ENCODE results near the gene CADM4. TPM values are rescaled to one million over a fixed set of nuclear protein-coding genes. Genes with fewer than 3 reads are reported as not detected.
"Not testable (repeated sequence)": the region's sequence is repeated elsewhere in the genome, so short reads cannot be mapped to it uniquely, and the experiment has no call there.

CADM4 gene
- polyA plus RNA-seq, 4 donors = 43.2 to 56.9 (median 54.9) TPM

DNA sequence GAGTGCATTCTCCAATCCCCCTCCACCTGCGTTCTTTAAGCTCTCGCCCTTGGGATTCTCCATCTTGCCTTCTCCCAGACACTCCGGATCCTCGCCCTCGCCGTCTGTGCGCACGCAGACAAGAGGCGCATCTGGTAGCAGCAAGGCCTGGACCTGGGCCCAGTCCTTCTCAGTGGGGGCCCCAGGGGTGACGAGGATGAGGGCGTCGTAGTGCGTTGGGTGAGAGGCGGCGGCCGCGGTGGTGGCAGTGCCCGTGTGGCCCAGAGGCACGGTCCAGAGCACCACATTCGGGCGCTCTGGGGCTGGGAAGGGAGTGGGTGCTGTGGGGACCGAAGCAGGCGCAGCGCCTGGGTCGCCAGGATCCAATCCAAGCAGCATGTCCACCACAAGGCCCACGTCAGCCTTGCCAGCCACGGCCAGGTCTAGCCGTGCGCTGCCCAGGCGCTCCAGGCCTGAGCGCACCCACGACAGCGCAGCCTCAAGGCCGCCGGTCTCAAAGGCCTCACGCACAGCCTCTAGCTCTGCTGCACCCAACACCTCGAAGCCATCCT lies 46.8 kb downstream of the CADM4 start:
- DNase-seq (ENCODE audit: low read depth in 4 of 4, low spot score in 2 of 4) = no peak

DNA sequence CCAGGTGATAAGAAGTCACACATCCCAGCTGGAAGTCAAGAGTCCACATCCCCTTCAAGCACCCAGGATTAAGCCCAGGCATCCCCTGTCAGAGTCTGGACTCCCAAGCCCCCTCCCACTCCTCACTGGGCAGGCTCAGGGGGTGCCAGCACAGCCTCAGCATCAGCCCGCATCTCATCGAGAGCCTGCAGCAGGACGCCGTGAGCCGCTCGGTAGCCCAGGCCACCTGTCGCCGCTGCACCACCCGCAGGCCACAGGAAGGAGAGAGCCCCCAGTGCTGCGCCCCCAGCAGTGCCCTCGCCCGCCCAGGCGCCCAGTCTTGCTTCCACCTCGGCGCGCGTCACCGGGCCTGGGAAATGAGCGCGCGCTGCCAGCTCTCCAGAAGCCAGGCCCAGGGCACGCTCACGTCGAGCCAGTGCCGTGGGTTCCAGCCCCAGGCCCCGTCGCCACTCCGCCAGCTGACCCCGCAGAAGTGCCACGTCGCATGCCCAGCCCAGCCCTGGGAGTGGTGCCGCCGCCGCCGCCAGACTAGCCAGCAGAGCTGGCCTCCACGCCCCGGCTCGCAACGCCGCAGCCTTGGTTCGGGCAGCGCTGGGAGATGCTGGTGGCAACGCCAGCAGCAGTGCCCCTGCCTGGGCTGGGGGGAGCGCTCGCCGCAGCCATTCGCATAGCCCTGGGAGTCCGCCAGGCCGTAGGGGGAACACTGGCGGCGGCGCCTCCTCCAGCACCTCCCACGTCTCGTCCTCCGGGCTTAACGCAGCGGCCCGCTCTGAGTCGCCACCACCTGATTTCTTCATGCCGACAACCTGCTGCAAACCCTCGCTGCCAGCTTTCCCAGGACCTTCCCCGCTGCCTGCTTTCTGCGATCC lies 47.5 kb downstream of the CADM4 start:
- DNase-seq (ENCODE audit: low read depth in 4 of 4, low spot score in 2 of 4) = no peak

DNA sequence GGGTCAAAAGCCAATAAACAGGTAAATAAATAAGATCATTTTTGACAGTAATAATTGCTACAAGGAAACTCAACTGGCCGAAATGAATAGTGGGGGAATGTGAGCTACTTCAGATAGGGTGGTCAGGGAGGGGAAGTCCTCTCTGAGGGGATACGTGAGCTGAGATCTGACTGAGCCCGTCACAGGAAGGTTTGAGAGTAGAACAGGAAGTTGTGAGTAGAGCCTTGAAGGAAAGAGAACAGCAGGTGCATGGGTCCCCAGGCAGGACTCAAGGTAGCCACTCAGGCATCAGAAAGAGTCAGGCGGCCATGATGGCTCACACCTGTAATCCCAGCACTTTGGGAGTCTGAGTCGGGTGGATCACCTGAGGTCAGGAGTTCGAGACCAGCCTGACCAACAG lies 50.0 kb downstream of the CADM4 start:
- no peak for DNase-seq (ENCODE audit: low read depth in 4 of 4, low spot score in 2 of 4)

DNA sequence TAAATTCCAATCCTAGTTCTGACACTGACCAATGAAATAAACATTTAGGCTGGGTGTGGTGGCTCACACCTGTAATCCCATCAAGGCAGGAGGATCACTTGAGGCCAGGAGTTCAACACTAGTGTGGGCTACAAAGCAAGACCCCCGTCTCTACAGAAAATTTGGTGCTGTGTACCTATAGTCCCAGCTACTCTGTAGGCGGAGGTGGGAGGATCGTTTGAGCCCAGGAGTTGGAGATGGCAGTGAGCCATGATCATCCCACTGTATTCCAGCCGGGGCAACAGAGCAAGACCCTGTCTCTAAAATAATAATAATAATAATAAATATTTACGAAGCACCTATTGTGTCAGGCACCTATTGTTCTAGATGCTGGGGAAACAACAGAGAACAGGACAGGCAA lies 50.4 kb downstream of the CADM4 start:
- no peak for DNase-seq (ENCODE audit: low read depth in 4 of 4, low spot score in 2 of 4)

DNA sequence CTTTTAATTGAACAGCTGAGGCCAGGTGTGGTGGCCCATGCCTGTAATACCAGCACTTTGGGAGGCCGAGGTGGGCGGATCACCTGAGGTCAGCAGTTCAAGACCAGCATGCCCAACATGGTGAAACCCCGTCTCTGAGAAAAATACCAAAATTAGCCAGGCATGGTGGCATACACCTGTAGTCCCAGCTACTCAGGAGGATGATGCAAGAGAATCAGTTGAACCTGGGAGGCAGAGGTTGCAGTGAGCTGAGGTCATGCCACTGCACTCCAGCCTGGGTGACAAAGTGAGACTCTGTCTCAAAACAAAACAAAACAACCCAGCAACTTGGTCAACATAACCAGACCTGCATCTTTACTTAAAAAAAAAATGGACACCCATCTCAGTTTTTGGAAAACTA lies 52.6 kb downstream of the CADM4 start:
- DNase-seq (ENCODE audit: low read depth in 4 of 4, low spot score in 2 of 4) = not testable (repeated sequence)

DNA sequence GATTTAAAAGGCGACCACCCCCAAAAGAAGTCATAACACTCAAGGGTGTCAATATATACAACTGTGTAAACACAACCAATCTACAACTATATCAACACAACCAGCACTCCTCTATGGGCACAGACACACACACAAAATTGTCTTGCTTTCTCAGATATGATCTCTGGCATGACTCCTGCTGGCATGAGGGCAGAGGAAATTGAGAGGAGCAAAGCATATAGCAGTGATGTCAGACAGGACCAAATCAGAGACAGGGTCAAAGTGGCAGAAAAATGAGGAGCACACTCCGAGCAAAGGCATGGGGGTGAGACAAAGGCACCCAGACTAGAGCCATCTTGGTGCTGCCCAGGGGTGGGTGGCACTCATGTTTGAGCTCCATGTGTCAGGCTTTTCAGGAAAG lies 53.3 kb downstream of the CADM4 start:
- no peak for DNase-seq (ENCODE audit: low read depth in 4 of 4, low spot score in 2 of 4)

DNA sequence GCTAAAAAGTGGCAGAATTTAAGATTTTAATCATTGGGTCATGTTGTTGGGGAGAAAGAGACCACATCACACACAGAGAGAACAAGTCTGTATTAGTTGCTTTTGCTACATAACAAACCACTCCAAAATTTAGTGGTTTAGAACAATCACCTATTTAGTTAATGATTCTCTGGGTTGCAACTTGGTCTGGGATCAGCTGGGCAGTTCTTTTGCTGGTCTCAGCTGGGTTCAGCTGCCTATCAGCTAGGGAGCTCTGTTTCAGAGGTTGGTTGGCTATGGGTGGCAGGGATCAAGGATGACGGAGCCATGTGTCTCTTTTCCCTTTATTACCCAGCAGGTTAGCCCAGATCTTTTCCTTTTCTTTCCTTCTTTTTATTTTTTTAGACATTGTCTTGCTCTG lies 55.2 kb downstream of the CADM4 start:
- no peak for DNase-seq (ENCODE audit: low read depth in 4 of 4, low spot score in 2 of 4)

DNA sequence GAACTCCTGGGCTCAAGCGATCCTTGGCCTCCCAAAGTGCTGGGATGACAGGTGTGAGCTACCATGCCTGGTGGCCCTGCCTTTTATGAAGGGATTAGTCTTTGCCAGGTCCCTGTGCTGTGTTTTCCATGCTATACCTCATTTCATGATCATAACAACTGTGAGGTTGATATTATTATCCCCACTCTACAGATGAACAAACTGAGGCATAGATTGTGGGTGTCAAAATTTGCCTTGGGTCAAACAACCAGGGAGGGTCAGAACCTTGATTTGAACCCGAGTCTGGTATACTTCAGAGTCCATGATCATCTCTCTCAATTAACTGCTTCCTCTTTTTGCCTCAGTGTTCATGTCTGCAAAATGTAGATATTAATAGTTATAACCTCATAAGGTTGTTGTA lies 57.2 kb downstream of the CADM4 start:
- no peak for DNase-seq (ENCODE audit: low read depth in 4 of 4, low spot score in 2 of 4)

DNA sequence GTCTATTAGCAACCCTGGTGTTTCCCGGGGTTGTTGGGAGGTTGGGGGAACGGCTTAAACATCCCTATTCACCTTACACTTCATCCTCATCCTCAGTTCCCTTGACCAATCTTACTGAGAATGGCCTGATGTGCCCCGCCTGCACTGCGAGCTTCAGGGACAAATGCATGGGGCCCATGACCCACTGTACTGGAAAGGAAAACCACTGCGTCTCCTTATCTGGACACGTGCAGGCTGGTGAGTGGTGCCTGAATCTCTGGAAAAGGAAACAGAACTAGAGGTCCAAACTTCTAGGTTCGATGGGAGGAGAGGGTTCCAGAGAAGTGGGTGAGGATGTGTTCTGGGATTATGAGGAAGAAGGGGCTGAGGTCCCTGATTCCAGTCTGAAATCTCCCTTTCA lies 58.2 kb downstream of the CADM4 start:
- no peak for DNase-seq (ENCODE audit: low read depth in 4 of 4, low spot score in 2 of 4)

DNA sequence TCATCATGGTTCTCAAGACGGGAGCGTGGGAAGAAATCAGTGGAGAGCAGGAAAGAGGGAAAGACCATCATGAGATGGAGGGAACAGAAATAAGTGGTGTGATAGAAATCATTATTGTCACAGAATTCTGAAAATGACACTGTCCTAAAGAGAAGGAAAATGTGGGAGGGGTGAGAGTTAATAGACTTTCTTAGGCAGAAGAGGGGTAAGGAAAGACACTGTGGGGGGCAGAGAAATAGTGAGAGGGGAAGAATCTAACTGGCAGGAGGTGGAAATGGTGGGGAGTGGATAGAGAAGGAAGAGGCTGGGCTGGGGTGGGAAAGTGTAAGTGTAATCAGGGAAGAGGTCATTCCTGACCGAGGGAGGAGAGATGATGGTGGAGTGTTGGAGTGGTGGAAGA lies 60.9 kb downstream of the CADM4 start:
- DNase-seq (ENCODE audit: low read depth in 4 of 4, low spot score in 2 of 4) = no peak

DNA sequence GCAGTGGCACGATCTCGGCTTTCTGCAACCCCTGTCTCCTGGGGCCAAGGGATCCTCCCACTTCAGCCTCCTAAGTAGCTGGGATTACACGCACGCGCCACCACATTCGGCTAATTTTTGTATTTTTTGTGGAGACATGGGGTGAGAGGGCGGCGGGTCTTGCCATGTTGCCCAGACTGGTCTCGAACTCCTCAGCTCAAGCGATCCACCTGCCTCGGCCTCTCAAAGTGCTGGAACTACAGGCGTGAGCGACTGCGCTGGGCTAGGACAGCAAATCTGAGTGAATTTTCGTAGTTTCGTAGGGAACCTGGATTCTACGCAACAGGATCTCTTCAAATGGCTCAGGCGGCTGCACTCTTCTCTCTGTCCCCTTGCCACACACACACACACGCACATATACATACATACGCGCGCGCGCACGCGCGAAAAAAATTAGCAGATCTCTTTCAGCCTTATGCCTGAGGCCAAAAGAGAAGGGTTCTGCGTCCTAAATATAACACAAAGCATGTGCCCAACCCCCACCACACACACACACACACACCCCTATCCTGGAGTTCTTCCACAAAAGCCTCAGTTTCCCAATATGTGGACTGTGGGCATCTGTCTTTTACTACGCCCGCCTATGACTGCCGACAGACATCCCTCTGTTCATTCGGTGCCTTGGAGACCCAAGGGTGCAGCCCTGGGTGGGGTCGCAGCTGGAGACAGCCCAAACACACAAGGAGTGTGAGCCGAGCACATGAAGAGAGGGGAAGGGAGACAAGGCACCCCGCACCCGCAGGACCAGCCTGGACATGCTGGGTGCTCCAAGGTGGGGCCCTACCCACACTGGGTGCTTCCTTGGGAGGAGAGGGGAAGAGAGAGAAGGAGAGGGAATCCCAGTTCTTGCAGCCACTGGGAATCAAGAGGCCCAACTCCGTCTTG lies 63.4 kb downstream of the CADM4 start:
- DNase-seq (ENCODE audit: low read depth in 4 of 4, low spot score in 2 of 4) = no peak

DNA sequence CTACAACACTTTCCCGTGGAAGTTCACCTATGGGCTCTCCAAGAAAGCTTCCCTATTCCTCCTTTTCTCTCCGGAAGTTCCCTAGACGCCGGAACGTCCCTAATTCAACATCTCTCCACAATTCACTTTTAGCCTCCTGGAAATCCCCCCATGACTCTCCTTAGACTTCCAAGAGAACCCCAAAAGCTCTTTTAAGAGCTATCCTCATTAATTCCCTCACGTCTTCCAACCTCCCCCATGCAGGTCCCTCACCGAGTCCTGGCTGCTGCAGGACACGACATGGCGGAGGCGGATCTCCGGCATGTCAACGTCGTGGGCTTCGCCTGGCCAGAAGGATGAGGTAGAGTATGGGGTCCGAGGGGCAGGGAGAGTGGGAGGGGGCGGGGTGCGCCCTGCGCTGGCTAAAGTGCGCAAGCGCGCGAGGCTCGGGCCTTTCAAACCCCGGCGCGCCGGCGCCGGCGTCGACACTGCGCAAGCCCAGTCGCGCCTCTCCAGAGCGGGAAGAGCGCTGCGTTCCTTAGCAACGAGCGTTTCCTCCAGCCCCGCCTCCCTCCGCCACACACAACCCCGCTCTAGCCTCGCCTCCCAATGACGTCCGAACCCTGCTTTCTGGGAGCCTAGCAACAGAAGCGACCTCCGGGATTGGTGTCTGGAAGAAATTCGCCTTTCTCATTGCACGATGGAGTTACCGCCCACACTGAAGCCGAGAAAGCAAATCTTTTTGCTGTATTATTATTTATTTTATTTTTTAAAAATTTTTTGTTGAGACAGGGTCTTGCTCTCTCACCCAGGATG lies 64.3 kb downstream of the CADM4 start, which contains the start of the genes PINLYP and XRCC1:
TSS of gene PINLYP (plus strand) at position 646 of the 795 bp plus-strand sequence. CDS start 1,391 bp downstream, outside the sequence.
TSS of gene XRCC1 (minus strand) at position 372 of the 795 bp plus-strand sequence. CDS start at position 303, 69 bp downstream.
- peak; percentile 93 to 99 (median 98) for DNase-seq (ENCODE audit: low read depth in 4 of 4, low spot score in 2 of 4)

DNA sequence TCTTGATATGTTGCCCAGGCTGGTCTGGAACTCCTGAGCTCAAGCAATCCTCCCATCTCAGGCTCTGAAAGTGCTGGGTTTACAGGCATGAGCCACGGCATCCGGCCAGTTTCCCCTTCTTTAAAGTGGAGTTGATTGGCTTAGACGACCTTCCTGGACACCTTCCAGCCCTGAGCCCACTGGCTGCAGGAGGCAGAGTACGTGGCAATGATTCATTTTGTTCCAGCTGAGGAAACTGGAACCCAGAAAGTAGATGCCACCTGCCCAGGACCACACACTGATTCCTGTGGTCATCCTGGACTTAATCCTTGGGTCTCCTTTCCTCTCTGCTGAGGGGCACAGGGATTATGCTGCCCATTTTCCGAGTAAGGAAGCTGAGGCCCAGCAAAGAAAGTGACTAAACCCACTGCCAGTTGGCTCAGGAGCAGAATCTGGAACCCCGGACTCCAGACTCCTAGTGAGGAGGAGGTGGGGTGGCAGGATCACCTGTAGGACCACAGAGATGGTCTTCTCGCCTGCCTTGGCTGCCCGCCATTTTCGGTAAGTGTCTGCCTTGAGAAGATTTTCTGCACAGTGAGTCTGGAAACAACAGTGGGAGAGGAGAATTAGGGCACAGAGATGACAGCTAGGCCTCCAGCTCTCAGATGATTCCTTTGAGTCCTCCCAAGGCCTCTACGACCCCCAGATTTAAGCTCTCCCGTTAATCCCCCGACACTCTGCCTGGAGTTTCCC lies 65.1 kb downstream of the CADM4 start:
- DNase-seq (ENCODE audit: low read depth in 4 of 4, low spot score in 2 of 4) = no peak

Other genes starting within 250 kb of the CADM4 start
- gene TEX101, start 225.0 kb downstream of the CADM4 start, polyA plus RNA-seq (ENCODE audit: insufficient read length in 4 of 4) = under 1 TPM in 1 of 4 donors, not detected in 3; 0.06 TPM
- gene LYPD3, start 174.2 kb downstream of the CADM4 start, polyA plus RNA-seq (ENCODE audit: insufficient read length in 4 of 4) = 1 to 10 TPM; 1.4 to 3.4 (median 1.9) TPM
- 10 to 100 TPM in 2 of 4 donors, 1 to 10 TPM in 2; 7.1 to 14.1 (median 10.7) TPM for gene PHLDB3, start 135.1 kb downstream of the CADM4 start, polyA plus RNA-seq (ENCODE audit: insufficient read length in 4 of 4)
- 10 to 100 TPM; 25.9 to 31.4 (median 26.7) TPM for gene ETHE1, start 112.6 kb downstream of the CADM4 start, polyA plus RNA-seq (ENCODE audit: insufficient read length in 4 of 4)
- 1 to 10 TPM; 1.9 to 3.4 (median 2.4) TPM for gene ZNF575, start 106.7 kb downstream of the CADM4 start, polyA plus RNA-seq (ENCODE audit: insufficient read length in 4 of 4)
- gene XRCC1, start 64.3 kb downstream of the CADM4 start, polyA plus RNA-seq (ENCODE audit: insufficient read length in 4 of 4) = 10 to 100 TPM; 61.7 to 75.0 (median 62.2) TPM
- gene PINLYP, start 64.0 kb downstream of the CADM4 start, polyA plus RNA-seq (ENCODE audit: insufficient read length in 4 of 4) = 10 to 100 TPM; 17.8 to 25.7 (median 18.7) TPM
- gene IRGQ, start 43.7 kb downstream of the CADM4 start, polyA plus RNA-seq (ENCODE audit: insufficient read length in 4 of 4) = 10 to 100 TPM; 10.6 to 22.6 (median 16.5) TPM
- 10 to 100 TPM; 10.8 to 17.6 (median 13.7) TPM for gene ZNF576, start 43.3 kb downstream of the CADM4 start, polyA plus RNA-seq (ENCODE audit: insufficient read length in 4 of 4)
- 1 to 10 TPM in 2 of 4 donors, under 1 TPM in 2; 0.31 to 2.4 (median 1.2) TPM for gene SRRM5, start 27.8 kb downstream of the CADM4 start, polyA plus RNA-seq (ENCODE audit: insufficient read length in 4 of 4)
- gene ZNF428, start 20.2 kb downstream of the CADM4 start, polyA plus RNA-seq (ENCODE audit: insufficient read length in 4 of 4) = 100 to 1,000 TPM in 3 of 4 donors, 10 to 100 TPM in 1; 85.7 to 145 (median 117) TPM
- 10 to 100 TPM in 2 of 4 donors, 1 to 10 TPM in 2; 6.7 to 14.2 (median 10.4) TPM for gene PLAUR, start 30.3 kb upstream of the CADM4 start, polyA plus RNA-seq (ENCODE audit: insufficient read length in 4 of 4)
- gene IRGC, start 76.2 kb upstream of the CADM4 start, polyA plus RNA-seq (ENCODE audit: insufficient read length in 4 of 4) = not detected
- 10 to 100 TPM; 35.7 to 77.9 (median 58.0) TPM for gene SMG9, start 115.1 kb upstream of the CADM4 start, polyA plus RNA-seq (ENCODE audit: insufficient read length in 4 of 4)
- gene KCNN4, start 141.1 kb upstream of the CADM4 start, polyA plus RNA-seq (ENCODE audit: insufficient read length in 4 of 4) = 1 to 10 TPM in 3 of 4 donors, under 1 TPM in 1; 0.90 to 2.6 (median 2.2) TPM
- under 1 TPM; 0.29 to 0.56 (median 0.40) TPM for gene LYPD5, start 162.6 kb upstream of the CADM4 start, polyA plus RNA-seq (ENCODE audit: insufficient read length in 4 of 4)
- 10 to 100 TPM; 12.0 to 22.0 (median 15.3) TPM for gene ZNF283, start 187.5 kb upstream of the CADM4 start, polyA plus RNA-seq (ENCODE audit: insufficient read length in 4 of 4)
- 10 to 100 TPM in 3 of 4 donors, 1 to 10 TPM in 1; 9.8 to 17.2 (median 12.1) TPM for gene ZNF404, start 244.1 kb upstream of the CADM4 start, polyA plus RNA-seq (ENCODE audit: insufficient read length in 4 of 4)

Measured in left renal cortex interstitium (tissue), 4 donors.